GM18873 (cell line): Measurements from ENCODE around the gene KIRREL2.

ENCODE experiments used
- ATAC-seq: cut with Tn5 transposase; IDR thresholded peaks from one replicate; pipeline ENCODE4 v1.9.1; 2021; ENCODE audit warnings: mild to moderate bottlenecking, moderate library complexity, moderate number of reproducible peaks; ENCODE audit not compliant: unreplicated experiment, low FRiP score

The KIRREL2 gene

DNA sequence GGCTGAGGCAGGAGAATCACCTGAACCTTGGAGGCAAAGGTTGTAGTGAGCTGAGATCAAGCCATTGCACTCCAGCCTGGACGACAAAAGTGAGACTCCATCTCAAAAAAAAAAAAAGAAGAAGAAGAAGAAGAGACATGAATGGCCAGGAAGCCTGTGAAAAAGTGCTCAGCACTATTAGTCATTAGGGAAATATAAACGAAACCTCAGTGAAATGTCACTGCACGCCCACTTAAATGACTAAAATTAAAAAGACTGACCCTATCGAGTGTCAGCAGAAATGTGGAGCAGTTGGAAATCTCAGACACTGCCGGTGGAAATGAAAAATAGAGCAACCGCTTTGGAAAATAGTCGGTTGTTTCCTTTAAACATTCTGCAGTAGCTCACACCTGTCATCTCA, 56.9 kb downstream of the KIRREL2 start:
- no peak for ATAC-seq

DNA sequence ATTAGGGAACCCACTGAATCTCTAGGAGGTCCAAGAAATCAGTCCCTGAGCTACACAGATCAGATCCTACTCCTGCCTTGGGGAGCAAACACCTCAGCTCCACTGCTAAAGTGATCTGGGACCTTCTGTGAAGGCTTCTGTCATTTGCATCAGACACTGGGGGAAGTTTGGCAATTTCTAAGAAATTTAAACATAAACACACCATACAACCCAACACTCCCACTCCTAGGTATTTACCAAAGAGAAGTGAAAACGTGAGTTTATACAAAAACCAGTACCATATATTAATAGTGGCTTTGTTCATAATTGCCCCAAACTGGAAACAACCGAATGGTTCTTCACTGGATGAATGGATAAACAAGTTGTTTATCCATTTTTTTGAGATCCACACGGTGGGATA, 58.7 kb downstream of the KIRREL2 start:
- ATAC-seq, result no peak
